SK-N-MC (cell line): ENCODE measurements around the gene AGAP5.

Experiments used
- EZH2 ChIP-seq: fragments of 200-600 bp; sonication (generic); IDR thresholded peaks from one replicate; pipeline ENCODE4 v1.6.1; 2017; ENCODE audit warnings: antibody characterized with exemption
- FOXP2 ChIP-seq: optimal IDR thresholded peaks from 2 replicates; pipeline ENCODE3; 2011; ENCODE audit warnings: mild to moderate bottlenecking, moderate library complexity; ENCODE audit not compliant: insufficient read depth; ENCODE audit errors: extremely low read length, control extremely low read depth
- POLR2AphosphoS5 ChIP-seq: IDR thresholded peaks from 2 replicates; pipeline ENCODE4 v1.6.1; 2012; ENCODE audit warnings: mild to moderate bottlenecking, low read depth, low read length, borderline replicate concordance

DNA sequence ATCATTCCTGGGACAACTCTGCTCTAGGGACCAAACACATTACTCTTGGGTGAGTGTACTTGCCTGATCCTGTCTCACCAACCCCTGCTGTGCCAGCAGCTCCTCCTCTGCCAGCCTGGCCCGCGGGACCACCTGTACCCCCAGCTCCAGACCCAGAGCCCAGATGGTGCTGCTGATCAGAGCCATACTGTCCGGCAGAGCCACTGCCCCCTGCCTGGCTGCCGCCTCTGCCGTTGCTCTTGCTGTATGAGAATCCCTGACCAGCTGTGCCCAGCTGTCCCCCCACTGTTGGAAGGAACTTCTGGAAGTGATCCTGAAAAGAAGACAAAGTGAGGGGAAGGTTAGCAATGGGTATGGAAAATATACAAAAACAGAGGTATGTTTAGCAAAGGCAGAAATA is 63.5 kb downstream of the AGAP5 start:
- TF ChIP-seq POLR2AphosphoS5, result no peak
- TF ChIP-seq EZH2, result no peak
- no peak for TF ChIP-seq FOXP2
